ENCODE data around the gene FAM114A1. TPM values are rescaled to one million over a fixed set of nuclear protein-coding genes. Genes with fewer than 3 reads are reported as not detected.
A peak's percentile ranks its signal among the peaks of the same experiment; 100 is the strongest.

FAM114A1 gene
- total and polyA plus RNA-seq, 2 experiments from 2014 or later = 13.0 to 14.5 TPM

- Mint-ChIP-seq H3K36me3 (ENCODE audit: low read depth) (no peaks in the 10 kb centered on the region), H3K4me3 (no peak overlapping the region), H3K4me1 (peaks cover 8% of the 10 kb centered on the region), H3K27me3 (ENCODE audit: insufficient read depth, low read depth, poor library complexity) (peaks cover 5% of the 10 kb centered on the region), H3K27ac (no peak overlapping the region), H3K9me3 (no peaks in the 10 kb centered on the region)
- DNase-seq (ENCODE audit: low spot score) = peak; percentile 21
- ATAC-seq = no peak
- Histone ChIP-seq H2AFZ (no peak overlapping the region), H3K79me2 (replicated peaks; ENCODE audit: insufficient read depth) (no peaks in the 10 kb centered on the region), H4K20me1 (replicated peaks; ENCODE audit: insufficient read depth) (no peaks in the 10 kb centered on the region), H3K27me3 (ENCODE audit: insufficient read depth) (no peaks in the 10 kb centered on the region), H3K9me2 (ENCODE audit: insufficient read depth) (no peaks in the 10 kb centered on the region; the same call in 1 of the 2 replicates), H3K36me3 (ENCODE audit: insufficient read depth) (no peaks in the 10 kb centered on the region), H3F3A (replicated peaks; ENCODE audit: low read depth) (no peaks in the 10 kb centered on the region), H3K4me2 (no peak overlapping the region), H3K4me1 (ENCODE audit: insufficient read depth) (peaks cover 4% of the 10 kb centered on the region; the same call in 1 of the 2 replicates), H3K4me3 (no peak overlapping the region), H3K27ac (ENCODE audit: low read depth) (no peak overlapping the region)
- TF ChIP-seq POLR2AphosphoS5 (IDR thresholded peaks at IDR 0.05; ENCODE audit: low read depth) (no peak), ETS1 (IDR thresholded peaks at IDR 0.05) (no peak), REST (IDR thresholded peaks at IDR 0.05; ENCODE audit: unreplicated experiment) (no peak), STAT1 (IDR thresholded peaks at IDR 0.05; ENCODE audit: unreplicated experiment) (no peak), NANOG (IDR thresholded peaks at IDR 0.05; ENCODE audit: borderline replicate concordance) (no peak), EZH2phosphoT487 (IDR thresholded peaks at IDR 0.05; ENCODE audit: unreplicated experiment) (no peak), CTCF (conservative IDR thresholded peaks at IDR 0.05; ENCODE audit: low read depth in 2 of 2) (no peak; a peak in 1 of 4 replicates), ZNF462 (CRISPR knock-in tag; IDR thresholded peaks at IDR 0.05) (no peak), ZNF114 (CRISPR knock-in tag; IDR thresholded peaks at IDR 0.05) (no peak), CREB1 (CRISPR knock-in tag; IDR thresholded peaks at IDR 0.05; ENCODE audit: low read depth) (no peak), ZNF331 (CRISPR knock-in tag; IDR thresholded peaks at IDR 0.05; ENCODE audit: low read depth) (no peak), JUNB (IDR thresholded peaks at IDR 0.05; ENCODE audit: unreplicated experiment) (no peak), EZH2 (IDR thresholded peaks at IDR 0.05; ENCODE audit: low read depth, unreplicated experiment) (no peak)
Measured at GRCh38 chr4:38873290-38873944, 5.8 kb downstream of the FAM114A1 start.

Data from GM23338 (cell line).